ENCODE measurements around the gene MAP3K5. TPM values are rescaled to one million over a fixed set of nuclear protein-coding genes. Genes with fewer than 3 reads are reported as not detected.

MAP3K5 gene
- total RNA-seq, 1 donor from 2014 or later: 1.6 TPM

DNA sequence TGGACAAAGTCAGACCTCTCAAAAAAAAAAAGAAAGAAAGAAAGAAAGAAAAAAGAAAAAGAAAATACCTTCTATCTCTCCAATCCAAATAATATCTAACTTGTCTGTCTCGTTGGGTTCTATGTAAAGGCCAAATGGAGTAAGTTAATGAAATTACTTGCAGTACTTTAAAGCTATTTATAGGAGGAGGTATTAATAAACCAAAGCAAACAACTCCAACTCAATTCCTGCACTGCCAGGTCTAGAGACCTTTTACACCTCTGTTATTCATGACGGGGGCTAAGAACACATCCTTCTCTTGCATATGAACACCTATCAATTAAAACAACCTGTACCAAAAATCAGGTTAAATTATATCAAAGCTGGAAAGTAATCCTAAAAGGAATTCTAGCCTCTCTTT lies 80.6 kb downstream of the MAP3K5 start:
- H3K27me3 Mint-ChIP-seq (ENCODE audit: unreplicated experiment): no peaks in the 10 kb centered on the region
- TF ChIP-seq, protein P1, sequence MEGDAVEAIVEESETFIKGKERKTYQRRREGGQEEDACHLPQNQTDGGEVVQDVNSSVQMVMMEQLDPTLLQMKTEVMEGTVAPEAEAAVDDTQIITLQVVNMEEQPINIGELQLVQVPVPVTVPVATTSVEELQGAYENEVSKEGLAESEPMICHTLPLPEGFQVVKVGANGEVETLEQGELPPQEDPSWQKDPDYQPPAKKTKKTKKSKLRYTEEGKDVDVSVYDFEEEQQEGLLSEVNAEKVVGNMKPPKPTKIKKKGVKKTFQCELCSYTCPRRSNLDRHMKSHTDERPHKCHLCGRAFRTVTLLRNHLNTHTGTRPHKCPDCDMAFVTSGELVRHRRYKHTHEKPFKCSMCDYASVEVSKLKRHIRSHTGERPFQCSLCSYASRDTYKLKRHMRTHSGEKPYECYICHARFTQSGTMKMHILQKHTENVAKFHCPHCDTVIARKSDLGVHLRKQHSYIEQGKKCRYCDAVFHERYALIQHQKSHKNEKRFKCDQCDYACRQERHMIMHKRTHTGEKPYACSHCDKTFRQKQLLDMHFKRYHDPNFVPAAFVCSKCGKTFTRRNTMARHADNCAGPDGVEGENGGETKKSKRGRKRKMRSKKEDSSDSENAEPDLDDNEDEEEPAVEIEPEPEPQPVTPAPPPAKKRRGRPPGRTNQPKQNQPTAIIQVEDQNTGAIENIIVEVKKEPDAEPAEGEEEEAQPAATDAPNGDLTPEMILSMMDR (IDR thresholded peaks at IDR 0.05): no peak
- no peak overlapping the region for H3K4me3 Mint-ChIP-seq (ENCODE audit: unreplicated experiment)

DNA sequence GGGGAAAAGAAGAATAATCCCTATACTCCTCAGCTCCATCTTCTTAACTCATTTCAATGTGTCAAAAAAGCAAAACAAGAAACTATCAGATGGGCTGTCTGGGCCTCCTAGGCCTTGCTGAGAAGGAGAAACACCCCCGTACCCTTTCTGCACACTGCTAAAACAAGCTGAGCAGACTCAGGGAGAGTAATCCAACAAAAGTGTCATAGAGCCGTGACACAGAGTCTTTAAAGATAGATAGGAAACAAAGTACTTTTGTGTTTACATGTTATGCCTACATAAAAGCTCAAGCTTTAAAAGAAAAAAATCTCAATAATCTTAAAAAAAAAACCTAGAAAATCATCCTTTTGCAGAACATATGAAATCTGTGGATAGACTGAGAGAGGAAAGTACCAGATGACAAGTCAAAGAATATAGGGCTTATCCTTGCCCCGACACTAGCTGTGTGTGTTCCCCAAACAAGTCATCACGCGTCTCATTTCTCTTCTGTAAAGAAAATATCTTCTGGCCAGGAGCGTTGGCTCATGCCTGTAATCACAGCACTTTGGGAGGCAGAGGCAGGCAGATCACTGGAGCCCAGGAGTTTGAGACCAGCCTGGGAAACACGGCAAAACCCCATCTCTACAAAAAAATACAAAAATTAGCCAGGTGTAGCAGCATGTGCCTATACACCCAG lies 81.3 kb downstream of the MAP3K5 start:
- Mint-ChIP-seq H3K4me3 (ENCODE audit: unreplicated experiment) (no peak overlapping the region), H3K27me3 (ENCODE audit: unreplicated experiment) (no peaks in the 10 kb centered on the region), H3K27ac (ENCODE audit: unreplicated experiment) (no peak overlapping the region), H3K36me3 (ENCODE audit: unreplicated experiment) (no peaks in the 10 kb centered on the region), H3K4me1 (ENCODE audit: unreplicated experiment) (peaks cover under 1% of the 10 kb centered on the region), H3K9me3 (ENCODE audit: unreplicated experiment) (no peaks in the 10 kb centered on the region)
- TF ChIP-seq, protein P1 (IDR thresholded peaks at IDR 0.05): no peak
- DNase-seq (ENCODE audit: extremely low spot score, unreplicated experiment): no peak

More for the DNA sequence above, 80.6 kb downstream of the MAP3K5 start:
- H3K36me3 Mint-ChIP-seq (ENCODE audit: unreplicated experiment): no peaks in the 10 kb centered on the region
- no peaks in the 10 kb centered on the region for H3K9me3 Mint-ChIP-seq (ENCODE audit: unreplicated experiment)
- H3K27ac Mint-ChIP-seq (ENCODE audit: unreplicated experiment): no peak overlapping the region
- peaks cover 7% of the 10 kb centered on the region for H3K4me1 Mint-ChIP-seq (ENCODE audit: unreplicated experiment)
- no peak for DNase-seq (ENCODE audit: extremely low spot score, unreplicated experiment)

DNA sequence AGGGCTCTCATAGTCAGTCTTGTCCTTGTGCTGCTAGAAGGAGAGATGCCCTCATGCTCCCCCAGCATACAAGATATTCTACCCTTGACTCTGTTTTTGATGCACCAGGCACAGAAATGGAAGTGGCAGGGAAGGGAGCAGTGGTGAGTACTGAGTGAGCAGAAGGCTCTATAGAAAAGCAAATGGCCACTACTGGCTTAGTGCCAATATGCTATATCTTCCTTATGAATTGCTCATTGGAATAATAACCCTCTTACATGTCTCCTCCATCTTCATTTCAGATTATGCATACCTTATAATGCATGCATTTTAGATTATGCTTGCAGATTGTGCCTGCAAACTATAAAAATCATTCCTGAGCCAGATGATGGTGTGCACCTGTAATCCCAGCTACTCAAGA lies 82.8 kb downstream of the MAP3K5 start:
- no peak for DNase-seq (ENCODE audit: extremely low spot score, unreplicated experiment)
- Mint-ChIP-seq H3K27ac (ENCODE audit: unreplicated experiment) (no peak overlapping the region), H3K36me3 (ENCODE audit: unreplicated experiment) (no peaks in the 10 kb centered on the region), H3K27me3 (ENCODE audit: unreplicated experiment) (no peaks in the 10 kb centered on the region), H3K4me1 (ENCODE audit: unreplicated experiment) (no peaks in the 10 kb centered on the region), H3K9me3 (ENCODE audit: unreplicated experiment) (no peaks in the 10 kb centered on the region), H3K4me3 (ENCODE audit: unreplicated experiment) (no peak overlapping the region)
- TF ChIP-seq, protein P1 (IDR thresholded peaks at IDR 0.05): no peak

DNA sequence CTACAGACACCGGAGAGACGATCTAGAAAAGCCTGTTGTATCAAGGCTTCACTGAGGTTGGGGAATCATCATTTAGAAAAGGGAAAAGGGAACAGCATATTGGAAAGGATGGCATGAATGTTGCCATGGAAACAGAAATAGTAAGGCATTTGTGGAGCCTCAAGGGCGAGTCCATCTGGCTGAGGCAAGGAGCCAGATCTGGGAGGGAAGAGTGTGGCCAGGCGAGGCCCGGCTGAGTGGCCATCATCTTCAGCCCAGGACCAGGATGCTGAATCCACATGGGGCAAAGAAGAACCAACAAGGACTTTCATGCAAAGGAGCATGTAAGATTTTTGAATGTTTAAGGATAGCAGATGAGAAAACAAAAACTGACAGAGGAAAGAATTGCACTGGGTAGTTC lies 85.8 kb downstream of the MAP3K5 start:
- TF ChIP-seq, protein P1 (IDR thresholded peaks at IDR 0.05): no peak
- Mint-ChIP-seq H3K36me3 (ENCODE audit: unreplicated experiment) (no peaks in the 10 kb centered on the region), H3K9me3 (ENCODE audit: unreplicated experiment) (no peaks in the 10 kb centered on the region), H3K27ac (ENCODE audit: unreplicated experiment) (no peak overlapping the region), H3K4me1 (ENCODE audit: unreplicated experiment) (no peaks in the 10 kb centered on the region), H3K4me3 (ENCODE audit: unreplicated experiment) (no peak overlapping the region), H3K27me3 (ENCODE audit: unreplicated experiment) (no peaks in the 10 kb centered on the region)
- DNase-seq (ENCODE audit: extremely low spot score, unreplicated experiment): no peak

DNA sequence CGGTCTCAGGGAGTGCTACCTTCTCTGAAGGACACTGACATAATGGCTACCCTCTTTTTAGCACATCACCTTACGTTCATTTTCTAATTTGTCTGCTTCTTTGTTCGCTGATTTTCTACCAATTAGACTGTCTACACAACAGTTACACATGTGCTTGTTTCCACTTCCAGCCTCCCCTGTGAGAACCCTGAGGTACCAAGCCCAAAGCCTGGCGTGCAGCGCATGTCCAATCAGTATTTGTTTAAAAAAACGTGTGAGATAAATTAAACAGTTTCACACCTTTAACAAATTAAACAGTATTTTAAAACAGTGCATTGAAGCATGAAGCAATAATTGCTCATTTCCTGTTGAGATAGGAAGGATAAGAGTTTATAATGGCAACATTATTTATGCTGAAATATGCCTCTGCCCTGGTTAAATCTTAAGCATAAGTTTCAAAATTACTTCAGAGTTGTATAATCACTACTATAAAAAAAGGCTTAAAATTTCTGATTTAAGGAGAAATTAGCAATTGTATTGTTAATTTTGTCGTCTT lies 88.9 kb downstream of the MAP3K5 start:
- no peaks in the 10 kb centered on the region for H3K9me3 Mint-ChIP-seq (ENCODE audit: unreplicated experiment)
- H3K36me3 Mint-ChIP-seq (ENCODE audit: unreplicated experiment): no peaks in the 10 kb centered on the region
- H3K27ac Mint-ChIP-seq (ENCODE audit: unreplicated experiment): no peak overlapping the region
- TF ChIP-seq, protein P1 (IDR thresholded peaks at IDR 0.05): no peak
- H3K27me3 Mint-ChIP-seq (ENCODE audit: unreplicated experiment): no peaks in the 10 kb centered on the region
- no peak overlapping the region for H3K4me3 Mint-ChIP-seq (ENCODE audit: unreplicated experiment)
- no peak for DNase-seq (ENCODE audit: extremely low spot score, unreplicated experiment)
- no peaks in the 10 kb centered on the region for H3K4me1 Mint-ChIP-seq (ENCODE audit: unreplicated experiment)

Measured in osteocyte (in vitro differentiated cells).